Bronchial epithelial cell (primary cell): Measurements from ENCODE around the gene DTWD2. TPM values are rescaled to one million over a fixed set of nuclear protein-coding genes. Genes with fewer than 3 reads are reported as not detected.
"Not testable (repeated sequence)": the region's sequence is repeated elsewhere in the genome, so short reads cannot be mapped to it uniquely, and the experiment has no call there.

Experiments used
- DNase-seq: peaks from one replicate; pipeline ENCODE4 v3.0.0-alpha.2; 2010; ENCODE audit warnings: low read depth
- FAIRE-seq: peaks from 2 replicates; lab custom pipeline; 2011; peaks lifted over from hg19 to GRCh38; lab: Jason Lieb, UNC
- H3K27me3 ChIP-seq: 2 replicates; pipeline ENCODE4 v1.5.1; 2011; ENCODE audit warnings: low read length; ENCODE audit not compliant: control insufficient read depth, insufficient read depth
- H3K36me3 ChIP-seq: 2 replicates; pipeline ENCODE4 v1.5.1; 2011; ENCODE audit warnings: low read length; ENCODE audit not compliant: control insufficient read depth, insufficient read depth
- H3K4me3 ChIP-seq: 2 replicates; pipeline ENCODE4 v1.5.1; 2011; ENCODE audit warnings: mild to moderate bottlenecking, low read depth, low read length, control low read depth
- total RNA-seq: library from RNA; depleted of rRNA; stranded (reverse); fragments of >200 nt; gene quantifications from 2 replicates; pipeline ENCODE4 v1.2.1, GENCODE V29; 2014
- TF ChIP-seq, protein P1 (sequence below): IDR thresholded peaks from 2 replicates; pipeline ENCODE4 v1.5.1; 2011; ENCODE audit warnings: mild to moderate bottlenecking, moderate library complexity, low read length, control low read depth, inconsistent platforms; ENCODE audit not compliant: insufficient read depth, severe bottlenecking

The DTWD2 gene
- total RNA-seq, 1 donor from 2014 or later, result 4.2 TPM

DNA sequence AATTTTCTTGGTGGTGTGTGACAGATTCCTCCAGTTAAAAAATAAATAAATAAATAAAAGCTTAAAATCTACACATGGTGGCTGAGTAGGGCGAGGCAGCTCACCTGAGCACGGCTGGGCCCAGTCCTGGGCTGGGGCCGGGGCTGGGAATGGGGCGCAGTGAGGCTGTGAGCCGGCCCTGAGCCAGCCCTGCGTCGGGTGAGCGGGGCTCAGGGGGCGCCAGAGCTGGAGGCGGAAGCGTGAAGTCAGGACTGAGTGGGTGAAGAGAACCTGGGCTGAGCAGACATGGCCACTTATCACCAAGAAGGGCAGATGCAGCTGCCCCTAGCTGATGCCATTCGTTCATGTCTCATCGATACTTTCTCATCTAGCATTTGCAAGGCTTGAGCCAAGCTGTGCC is 22.8 kb upstream of the DTWD2 start:
- Histone ChIP-seq H3K4me3 (no peak overlapping the region), H3K36me3 (no peaks in the 10 kb centered on the region), H3K27me3 (no peaks in the 10 kb centered on the region)
- no peak for FAIRE-seq
- DNase-seq, result no peak
- TF ChIP-seq, protein P1, sequence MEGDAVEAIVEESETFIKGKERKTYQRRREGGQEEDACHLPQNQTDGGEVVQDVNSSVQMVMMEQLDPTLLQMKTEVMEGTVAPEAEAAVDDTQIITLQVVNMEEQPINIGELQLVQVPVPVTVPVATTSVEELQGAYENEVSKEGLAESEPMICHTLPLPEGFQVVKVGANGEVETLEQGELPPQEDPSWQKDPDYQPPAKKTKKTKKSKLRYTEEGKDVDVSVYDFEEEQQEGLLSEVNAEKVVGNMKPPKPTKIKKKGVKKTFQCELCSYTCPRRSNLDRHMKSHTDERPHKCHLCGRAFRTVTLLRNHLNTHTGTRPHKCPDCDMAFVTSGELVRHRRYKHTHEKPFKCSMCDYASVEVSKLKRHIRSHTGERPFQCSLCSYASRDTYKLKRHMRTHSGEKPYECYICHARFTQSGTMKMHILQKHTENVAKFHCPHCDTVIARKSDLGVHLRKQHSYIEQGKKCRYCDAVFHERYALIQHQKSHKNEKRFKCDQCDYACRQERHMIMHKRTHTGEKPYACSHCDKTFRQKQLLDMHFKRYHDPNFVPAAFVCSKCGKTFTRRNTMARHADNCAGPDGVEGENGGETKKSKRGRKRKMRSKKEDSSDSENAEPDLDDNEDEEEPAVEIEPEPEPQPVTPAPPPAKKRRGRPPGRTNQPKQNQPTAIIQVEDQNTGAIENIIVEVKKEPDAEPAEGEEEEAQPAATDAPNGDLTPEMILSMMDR, result no peak

DNA sequence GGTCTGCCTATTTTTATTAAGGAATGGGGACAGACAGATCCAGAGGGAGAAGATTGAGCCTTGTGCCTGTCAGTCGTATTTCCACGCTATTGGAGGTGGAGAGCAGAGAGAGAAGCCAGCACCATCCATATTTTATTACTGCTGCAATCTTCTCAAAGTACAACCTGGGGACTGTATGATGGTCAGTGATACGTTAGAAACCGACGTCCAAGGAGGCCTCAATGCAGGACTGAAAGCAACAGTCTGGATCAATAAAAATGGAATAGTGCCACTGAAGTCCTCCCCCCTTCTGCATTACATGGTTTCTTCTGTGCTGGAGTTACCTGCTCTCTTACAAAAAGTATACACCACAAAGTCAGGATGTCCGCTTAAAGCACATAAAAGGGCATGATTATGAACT is 21.9 kb upstream of the DTWD2 start:
- Histone ChIP-seq H3K27me3 (no peaks in the 10 kb centered on the region), H3K36me3 (no peaks in the 10 kb centered on the region), H3K4me3 (no peak overlapping the region)
- FAIRE-seq, result no peak
- TF ChIP-seq, protein P1, result no peak
- no peak for DNase-seq

DNA sequence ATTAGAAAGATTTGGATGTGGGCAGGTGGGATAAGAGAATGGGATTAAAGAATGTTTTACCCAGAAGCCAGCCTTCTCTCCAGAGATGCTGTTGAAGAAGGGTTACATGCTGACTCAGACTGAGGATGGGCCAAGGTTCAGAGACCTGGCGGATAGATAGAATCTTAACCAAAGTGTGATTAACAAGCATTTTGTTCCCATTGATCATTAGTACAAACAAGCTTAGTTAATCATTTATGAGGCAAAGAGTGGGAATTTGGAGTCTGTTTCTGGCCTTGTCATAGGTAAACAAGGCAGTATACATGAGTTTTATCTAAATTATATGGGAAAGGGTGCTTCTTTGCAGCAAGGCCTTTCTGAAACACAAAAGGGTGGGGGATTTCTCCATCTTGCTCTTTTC is 20.8 kb upstream of the DTWD2 start:
- TF ChIP-seq, protein P1, result no peak
- no peaks in the 10 kb centered on the region for H3K36me3 ChIP-seq
- FAIRE-seq, result no peak
- DNase-seq, result no peak
- H3K4me3 ChIP-seq, result no peak overlapping the region
- H3K27me3 ChIP-seq, result no peaks in the 10 kb centered on the region

DNA sequence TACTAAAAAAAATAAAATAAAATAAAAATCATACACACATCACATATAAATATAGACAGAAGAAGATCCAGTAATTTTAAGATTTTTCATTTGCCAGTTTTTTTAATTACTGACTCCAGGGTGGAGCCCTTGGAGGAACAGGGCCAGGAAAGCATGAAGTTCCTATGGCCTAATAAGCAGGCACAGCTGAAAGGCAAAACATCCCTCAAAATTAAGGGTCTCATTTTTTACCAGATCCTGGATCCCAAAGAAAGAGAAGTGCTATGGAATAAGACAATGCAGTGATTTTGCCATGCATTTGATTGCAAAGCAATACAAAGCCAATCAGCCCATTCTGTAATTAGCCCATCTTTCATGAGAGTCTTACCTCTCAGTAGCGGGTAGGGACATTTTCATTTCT is 11.3 kb upstream of the DTWD2 start:
- TF ChIP-seq, protein P1, result no peak
- no peak for FAIRE-seq
- H3K27me3 ChIP-seq, result no peaks in the 10 kb centered on the region

DNA sequence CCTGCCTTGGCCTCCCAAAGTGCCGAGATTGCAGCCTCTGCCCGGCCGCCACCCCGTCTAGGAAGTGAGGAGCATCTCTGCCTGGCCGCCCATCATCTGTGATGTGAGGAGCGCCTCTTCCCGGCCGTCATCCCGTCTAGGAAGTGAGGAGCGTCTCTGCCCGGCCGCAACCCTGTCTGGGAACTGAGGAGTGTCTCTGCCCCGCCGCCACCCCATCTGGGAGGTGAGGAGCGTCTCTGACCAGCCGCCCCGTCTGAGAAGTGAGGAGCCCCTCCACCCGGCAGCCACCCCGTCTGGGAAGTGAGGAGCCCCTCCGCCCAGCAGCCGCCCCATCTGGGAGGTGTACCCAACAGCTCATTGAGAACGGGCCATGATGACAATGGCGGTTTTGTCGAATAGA is 10.5 kb upstream of the DTWD2 start:
- FAIRE-seq, H3K27me3 ChIP-seq, H3K4me3 ChIP-seq, DNase-seq, H3K36me3 ChIP-seq: not testable (repeated sequence)

More for the DNA sequence above, 11.3 kb upstream of the DTWD2 start:
- Histone ChIP-seq H3K4me3 (no peak overlapping the region), H3K36me3 (no peaks in the 10 kb centered on the region)
- DNase-seq, result no peak

DNA sequence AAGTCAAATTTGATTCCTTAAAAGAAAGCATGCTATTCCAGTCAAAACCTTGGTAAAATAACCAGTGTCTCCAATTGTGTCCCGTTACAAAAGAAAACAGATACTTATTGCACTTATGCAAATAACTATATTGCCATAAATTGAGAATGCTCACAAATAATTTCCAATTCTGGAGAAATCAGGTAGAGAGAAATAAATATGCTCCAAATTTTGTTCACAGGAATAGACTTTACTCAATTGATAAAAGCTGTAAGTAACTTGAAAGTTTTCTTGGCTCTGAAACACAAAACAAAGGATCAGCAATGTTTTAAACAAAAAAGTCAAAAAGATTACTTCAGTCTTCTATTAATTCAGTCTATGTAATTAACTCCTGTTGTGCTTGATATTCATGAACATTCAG is 7.8 kb upstream of the DTWD2 start:
- Histone ChIP-seq H3K36me3 (no peaks in the 10 kb centered on the region), H3K4me3 (no peak overlapping the region), H3K27me3 (no peaks in the 10 kb centered on the region)
- TF ChIP-seq, protein P1, result no peak
- FAIRE-seq (no peak), DNase-seq (no peak)
